ENCODE data around the gene GLTPD2. TPM values are rescaled to one million over a fixed set of nuclear protein-coding genes. Genes with fewer than 3 reads are reported as not detected.

Gene GLTPD2
- total RNA-seq, 1 experiment from 2014 or later: not detected

- TF ChIP-seq ZBTB33 (IDR thresholded peaks at IDR 0.05; ENCODE audit: extremely low read depth, insufficient replicate concordance, low read length) (no peak), ZFX (IDR thresholded peaks at IDR 0.05) (peak; percentile 80; the same call in 1 of the 2 replicates), EZH2phosphoT487 (IDR thresholded peaks at IDR 0.05; ENCODE audit: borderline replicate concordance) (no peak), MAX (IDR thresholded peaks at IDR 0.05) (peak; percentile 30; the same call in 1 of the 2 replicates), TCF7L2 (IDR thresholded peaks at IDR 0.05; ENCODE audit: borderline replicate concordance, extremely low read depth, insufficient read depth, insufficient read length) (peak; percentile 5), FOSL1 (IDR thresholded peaks at IDR 0.05; ENCODE audit: low read depth) (no peak), ELF1 (IDR thresholded peaks at IDR 0.05; ENCODE audit: borderline replicate concordance, low read depth) (no peak), POLR2AphosphoS5 (IDR thresholded peaks at IDR 0.05; ENCODE audit: low read depth, low read length) (peak; percentile 50; the same call in 1 of the 2 replicates)
Observed at GRCh38 chr17:4739122-4740024, 49.4 kb upstream of the GLTPD2 start, which contains the start of the genes CXCL16 and ZMYND15 (continued).

GRCh38 chr17:4740025-4740351 lies 48.8 kb upstream of the GLTPD2 start:
- ChIA-PET RAD21 (ENCODE audit: low non-redundant PET in 1 of 2, low total read pairs in 2 of 2, uncharacterized antibody in 2 of 2, unreplicated experiment in 2 of 2) (no interaction called here), POLR2A (no interaction called here), CTCF (no interaction called here)
- Histone ChIP-seq H3K79me2 (ENCODE audit: insufficient read depth, low read length) (no peaks in the 10 kb centered on the region; the same call in 1 of the 2 replicates), H3K4me1 (ENCODE audit: control insufficient read depth in 1 of 2, insufficient read depth in 2 of 2, low read length in 2 of 2) (peaks cover 11 to 25% of the 10 kb centered on the region in 2 experiments), H3K4me3 (replicated peaks in 1 of 2; ENCODE audit: low read depth in 1 of 2, low read length in 2 of 2) (peak overlapping the region; percentile 68 to 73), H3K9me3 (ENCODE audit: control insufficient read depth in 1 of 2, insufficient read depth in 1 of 2, low read depth in 1 of 2, low read length in 2 of 2) (no peaks in the 10 kb centered on the region), H2AFZ (ENCODE audit: low read depth, low read length, poor library complexity, severe bottlenecking) (no peak overlapping the region), H3K4me2 (ENCODE audit: low read length) (peak overlapping the region; percentile 99), H3K36me3 (ENCODE audit: control insufficient read depth in 1 of 2, insufficient read depth in 2 of 2, low read length in 2 of 2) (no peaks in the 10 kb centered on the region), H4K20me1 (ENCODE audit: insufficient read depth) (no peaks in the 10 kb centered on the region), H3K27ac (ENCODE audit: low read depth, low read length) (peak overlapping the region; percentile 52; the same call in 1 of the 2 replicates), H3K9me2 (ENCODE audit: insufficient read depth) (no peaks in the 10 kb centered on the region), H3K9ac (ENCODE audit: low read length) (peak overlapping the region; percentile 80), H3K27me3 (ENCODE audit: insufficient read depth, low read length) (no peaks in the 10 kb centered on the region)
- intact Hi-C loops (cut with micrococcal nuclease): no loop called here
- no TSS peak for BruUV-seq (replicated peaks)
- ATAC-seq (no peak), DNase-seq (ENCODE audit: low read depth, low spot score) (no peak)
- TF ChIP-seq RAD21 (IDR thresholded peaks at IDR 0.05; ENCODE audit: low read depth): no peak
- TF ChIP-seq CBX3 (IDR thresholded peaks at IDR 0.05; ENCODE audit: low read depth): no peak
- TF ChIP-seq FOSL1 (IDR thresholded peaks at IDR 0.05; ENCODE audit: low read depth): no peak
- no peak for TF ChIP-seq POLR2A (IDR thresholded peaks at IDR 0.05; ENCODE audit: borderline replicate concordance, extremely low read depth, insufficient read depth, insufficient read length)
- TF ChIP-seq JUND (IDR thresholded peaks at IDR 0.05): no peak

Measured in HCT116 (cell line).